Inferior parietal cortex (tissue), 1 donor: Measurements from ENCODE around the gene NKD1.

Experiments used
- DNase-seq: peaks from one replicate; pipeline ENCODE4 v3.0.0-alpha.2; 2016; ENCODE audit errors: extremely low spot score

NKD1 gene

DNA sequence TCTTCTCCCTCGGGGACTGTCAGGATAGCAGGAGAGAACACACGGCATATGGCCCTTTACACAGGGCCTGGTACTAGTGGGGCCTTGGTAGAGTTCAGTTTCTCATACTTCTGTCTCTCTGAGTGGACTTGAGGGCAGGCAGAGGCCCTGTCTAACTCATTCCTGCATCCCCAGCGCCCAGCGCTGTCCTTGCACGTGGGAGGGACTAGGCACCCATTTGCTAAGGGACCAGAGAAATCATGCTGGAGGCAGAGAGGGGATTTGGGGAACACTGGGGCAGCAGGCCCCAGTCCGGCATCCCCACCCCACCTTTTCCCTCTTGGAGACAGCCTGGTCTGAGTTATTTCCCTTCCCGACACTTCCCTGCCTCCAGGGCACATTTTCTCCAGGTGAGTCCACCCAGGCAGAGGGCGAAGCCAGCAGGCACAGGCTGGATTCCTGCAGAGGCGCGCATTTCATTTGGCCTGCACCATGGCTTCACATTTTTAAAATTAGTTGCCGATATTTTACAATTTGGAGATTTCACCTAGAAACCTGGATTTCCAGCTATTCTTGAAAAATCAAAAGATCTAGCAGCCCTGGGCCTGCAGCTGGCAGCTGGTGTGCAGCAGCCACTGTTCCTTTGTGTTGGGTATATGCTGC, 9.7 kb upstream of the NKD1 start:
- no peak for DNase-seq

DNA sequence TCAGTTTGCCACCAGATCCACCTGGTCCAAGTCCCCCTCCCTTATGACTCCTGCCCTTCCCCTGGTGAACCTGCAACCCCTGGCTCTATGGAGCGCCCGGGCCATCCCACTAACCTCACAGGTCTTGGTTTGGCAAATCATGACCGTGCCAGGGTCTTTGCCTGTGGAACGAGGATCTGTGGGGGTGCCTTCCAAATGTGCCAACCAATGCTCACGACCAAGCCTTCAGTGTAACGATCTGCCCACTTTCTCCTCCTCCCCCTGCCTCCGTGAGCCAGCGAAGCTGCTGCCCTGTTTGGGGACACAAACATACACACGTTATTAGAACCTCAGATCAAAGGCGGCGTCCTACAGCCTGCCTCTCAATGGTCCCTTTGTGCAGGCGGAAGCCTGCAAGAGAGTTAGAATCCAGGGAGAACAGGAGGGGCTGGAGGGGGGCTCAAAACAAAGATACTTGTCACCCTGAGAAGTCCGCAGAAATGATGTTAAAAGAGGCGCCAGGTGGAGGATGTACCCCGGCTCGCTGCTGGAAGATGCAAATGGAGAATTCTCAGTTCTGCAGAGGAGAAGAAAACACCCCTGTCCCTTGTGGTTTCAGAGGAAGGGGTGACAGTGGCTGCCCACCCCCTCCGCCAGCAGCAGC, 9.0 kb upstream of the NKD1 start:
- no peak for DNase-seq

DNA sequence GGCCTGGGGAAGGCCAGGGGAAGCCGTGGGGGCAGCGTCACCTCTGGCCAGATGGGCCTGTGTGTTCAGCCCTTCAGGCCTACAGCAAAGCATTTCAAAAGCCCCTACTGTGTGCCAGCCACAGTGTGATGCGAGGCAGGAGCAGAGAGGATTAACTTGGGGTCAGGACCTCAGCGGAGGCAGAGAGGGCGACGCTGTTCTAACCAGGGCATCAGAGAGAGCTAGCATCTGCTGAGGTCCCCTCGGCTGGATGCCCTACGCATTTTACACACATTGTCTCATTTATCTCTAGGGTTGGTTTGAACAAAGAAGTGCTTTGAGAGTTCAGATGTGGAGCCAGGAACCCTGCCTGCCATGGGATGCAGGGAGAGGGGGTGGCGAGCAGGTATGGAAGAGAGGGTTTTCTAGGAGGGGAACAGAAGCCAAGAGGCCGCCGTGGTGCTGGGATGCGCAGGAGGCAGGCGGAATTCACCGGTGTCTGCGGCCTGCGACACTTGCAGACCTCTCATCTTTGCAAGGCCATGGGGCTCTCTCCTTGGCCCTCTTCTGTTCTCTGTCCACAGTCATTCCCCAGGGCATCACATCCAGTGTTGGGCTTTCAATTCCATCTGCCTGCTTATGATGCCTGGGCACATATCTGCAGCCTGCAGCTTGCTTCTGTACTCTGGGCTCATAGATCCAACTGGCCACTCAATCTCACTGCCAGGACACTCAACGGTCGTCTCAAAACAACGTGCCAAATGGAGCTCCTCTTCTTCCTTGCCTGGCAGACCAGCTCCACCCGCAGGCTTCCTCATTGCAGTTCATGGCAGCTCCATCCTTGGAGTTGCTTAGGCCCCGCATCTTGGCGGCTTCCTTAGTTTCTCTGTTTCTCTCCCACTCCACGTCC, 8.1 kb upstream of the NKD1 start:
- peak; percentile 51 for DNase-seq

DNA sequence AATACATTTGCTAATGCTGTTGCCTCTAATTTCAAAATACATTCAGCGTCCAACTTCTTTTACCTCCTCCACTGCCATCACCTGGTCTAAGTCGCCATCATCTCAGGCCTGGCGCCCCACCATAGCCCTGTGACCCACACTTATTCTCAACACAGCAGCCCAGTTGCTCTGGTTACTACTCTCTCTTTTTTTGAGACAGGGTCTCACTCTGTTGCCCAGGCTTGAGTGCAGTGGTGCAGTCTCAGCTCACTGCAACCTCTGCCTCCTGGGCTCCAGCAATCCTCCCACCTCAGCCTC, 7.5 kb upstream of the NKD1 start:
- no peak for DNase-seq

DNA sequence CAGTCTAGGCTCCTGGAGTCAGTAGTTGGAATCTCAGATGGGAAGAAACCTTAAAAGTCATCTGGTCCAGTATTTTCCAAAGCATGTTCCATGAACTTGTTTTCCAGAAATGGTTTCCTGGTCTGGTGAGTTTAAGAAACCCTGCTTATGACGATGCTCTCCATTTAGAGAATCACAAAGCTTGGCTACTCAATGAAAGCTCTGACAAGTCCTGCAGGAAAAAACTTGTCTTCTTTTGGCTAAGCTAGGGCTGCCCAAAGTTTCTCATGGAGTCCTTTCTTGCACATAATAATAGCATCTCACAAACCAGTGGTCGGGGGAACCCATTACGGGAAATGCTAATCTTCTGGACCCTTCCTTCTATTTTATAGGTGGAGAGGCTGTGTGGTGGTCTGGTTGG, 5.5 kb upstream of the NKD1 start:
- DNase-seq: no peak

GRCh38 chr16:50546125-50546524, 2.1 kb upstream of the NKD1 start:
- DNase-seq: no peak

DNA sequence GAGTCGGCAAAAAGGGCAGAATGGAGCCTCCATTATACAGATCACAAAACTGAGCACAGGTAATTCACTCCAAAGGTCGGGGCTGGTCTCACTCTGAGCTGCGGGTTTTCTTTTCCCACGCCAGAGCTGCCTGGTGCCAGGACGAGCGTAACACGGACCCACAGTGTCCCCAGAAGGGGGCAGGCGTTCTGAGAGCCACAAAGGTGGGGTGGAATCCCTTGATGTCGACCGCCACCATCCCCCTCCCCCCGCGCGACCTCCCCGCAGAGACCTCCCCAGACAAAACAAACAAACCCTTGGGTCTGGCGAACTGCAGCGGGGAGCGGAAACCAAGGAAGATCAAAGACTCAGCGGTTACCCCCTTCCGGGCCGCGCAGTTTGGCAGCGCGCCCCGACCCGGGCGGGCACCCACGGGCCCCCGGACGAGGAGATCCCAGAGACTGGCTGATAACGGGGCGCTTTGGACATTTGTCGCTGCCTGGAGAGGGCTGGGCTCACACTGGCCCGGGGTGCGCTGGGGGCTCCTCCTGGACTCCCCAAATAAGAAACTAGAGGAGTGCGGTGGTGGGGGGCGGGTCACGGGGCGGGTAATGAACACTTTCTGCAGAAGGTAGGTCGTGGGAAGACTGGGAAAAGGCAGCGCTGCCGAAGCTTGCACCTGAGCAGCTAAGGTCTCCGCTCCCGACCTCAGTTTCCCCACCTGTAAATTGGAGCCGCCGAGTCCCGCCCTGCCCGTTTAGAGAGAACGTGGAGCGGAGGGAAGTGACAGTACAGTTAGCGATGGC, 664 bp upstream of the NKD1 start:
- DNase-seq: no peak

GRCh38 chr16:50548909-50549560, 839 bp downstream of the NKD1 start:
- no peak for DNase-seq

GRCh38 chr16:50549561-50549915, 1.3 kb downstream of the NKD1 start:
- DNase-seq: no peak

- no peak for DNase-seq
Observed at GRCh38 chr16:50550035-50550434, 1.8 kb downstream of the NKD1 start.

DNA sequence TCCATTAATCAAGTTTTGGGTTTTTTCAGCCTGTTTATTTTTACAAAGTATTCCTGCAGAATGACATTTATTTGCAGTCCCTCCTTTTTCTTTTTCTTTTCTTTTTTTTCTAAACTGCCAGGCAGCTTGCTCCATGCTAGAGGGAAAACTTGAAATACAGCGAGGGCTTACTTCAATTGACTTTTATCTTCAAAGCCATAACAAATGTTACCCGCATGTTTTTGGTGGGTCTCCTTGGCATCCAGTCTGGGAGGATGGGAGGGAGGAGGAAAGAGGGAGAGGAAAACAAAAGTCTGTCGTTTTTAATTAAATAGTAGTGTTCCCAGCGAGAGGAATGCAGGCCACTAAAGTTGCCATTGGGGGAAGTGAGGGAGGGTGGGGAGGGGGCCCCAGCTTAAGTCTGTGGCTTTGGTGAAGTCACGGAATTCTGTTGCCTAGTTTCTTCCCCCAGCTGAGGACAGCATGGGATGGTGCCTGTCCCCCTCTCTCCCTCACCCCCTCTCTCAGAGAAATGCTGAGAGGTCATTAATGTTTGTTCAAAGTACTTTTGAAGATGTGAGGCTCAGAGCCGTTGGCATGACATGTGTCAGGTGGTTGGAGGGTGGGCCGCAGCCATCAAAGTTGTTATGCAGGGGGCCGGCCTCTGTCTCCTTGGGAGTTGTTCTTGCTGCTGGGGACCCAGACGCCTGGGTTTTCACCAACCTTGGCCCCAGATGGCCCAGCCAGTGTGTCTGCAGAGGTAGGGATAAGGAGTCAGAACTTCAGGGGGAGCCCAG, 2.9 kb downstream of the NKD1 start:
- no peak for DNase-seq

DNA sequence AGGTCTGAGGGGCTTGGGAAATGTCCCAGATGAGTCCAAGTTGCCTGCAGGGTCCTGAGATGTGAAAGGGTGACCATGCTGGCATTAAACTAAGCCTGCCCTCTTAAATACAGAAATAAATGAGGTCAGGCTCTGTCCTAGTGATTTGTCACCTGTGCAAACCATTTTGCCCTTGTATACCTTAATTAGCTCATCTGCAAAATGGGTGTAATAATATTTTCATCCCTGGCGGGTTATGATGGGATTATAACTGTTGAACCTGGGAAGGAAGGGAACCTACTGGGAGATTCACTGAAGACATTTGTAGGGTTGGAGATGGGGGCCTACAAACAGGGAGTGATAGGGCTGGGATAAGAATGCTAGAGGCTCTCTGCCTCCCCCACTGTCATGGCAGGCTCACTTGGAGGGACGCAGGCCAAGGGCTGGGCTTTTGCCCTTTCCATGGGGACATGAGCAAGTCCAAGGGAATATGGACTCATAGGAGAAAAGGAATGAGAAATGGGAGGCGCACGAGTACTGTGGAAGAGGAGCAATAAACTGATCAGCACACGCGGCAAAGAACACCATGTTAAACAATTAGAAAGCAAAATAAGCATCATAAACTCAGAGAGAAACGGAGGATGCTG, 4.4 kb downstream of the NKD1 start:
- DNase-seq: no peak

DNA sequence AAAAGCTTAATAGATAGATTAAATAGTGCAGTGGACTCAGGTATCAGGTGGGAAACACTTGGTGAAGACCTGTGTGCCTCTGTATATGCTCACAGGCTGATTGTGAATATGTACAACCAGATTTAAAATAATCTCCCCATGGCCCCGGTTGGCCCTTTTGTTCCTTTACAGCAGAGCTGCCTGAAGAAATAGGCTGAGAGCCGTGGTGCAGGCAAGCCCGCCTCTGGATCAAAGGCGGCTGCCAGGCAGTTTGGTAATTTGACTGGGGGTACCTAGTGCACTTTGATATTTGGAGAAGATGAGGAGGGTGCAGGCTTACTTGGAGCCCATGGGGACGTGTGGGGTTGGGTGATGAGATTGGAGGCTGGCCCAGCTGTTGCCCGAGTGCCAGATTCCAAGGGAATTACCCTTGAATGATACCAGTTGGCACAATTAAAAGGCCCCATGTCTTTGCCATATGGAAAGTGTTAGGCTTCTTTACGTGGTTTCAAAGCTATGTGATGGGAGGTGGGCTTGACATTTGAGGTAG, 5.0 kb downstream of the NKD1 start:
- DNase-seq: no peak

GRCh38 chr16:50553731-50554360, 5.7 kb downstream of the NKD1 start:
- DNase-seq: no peak

DNA sequence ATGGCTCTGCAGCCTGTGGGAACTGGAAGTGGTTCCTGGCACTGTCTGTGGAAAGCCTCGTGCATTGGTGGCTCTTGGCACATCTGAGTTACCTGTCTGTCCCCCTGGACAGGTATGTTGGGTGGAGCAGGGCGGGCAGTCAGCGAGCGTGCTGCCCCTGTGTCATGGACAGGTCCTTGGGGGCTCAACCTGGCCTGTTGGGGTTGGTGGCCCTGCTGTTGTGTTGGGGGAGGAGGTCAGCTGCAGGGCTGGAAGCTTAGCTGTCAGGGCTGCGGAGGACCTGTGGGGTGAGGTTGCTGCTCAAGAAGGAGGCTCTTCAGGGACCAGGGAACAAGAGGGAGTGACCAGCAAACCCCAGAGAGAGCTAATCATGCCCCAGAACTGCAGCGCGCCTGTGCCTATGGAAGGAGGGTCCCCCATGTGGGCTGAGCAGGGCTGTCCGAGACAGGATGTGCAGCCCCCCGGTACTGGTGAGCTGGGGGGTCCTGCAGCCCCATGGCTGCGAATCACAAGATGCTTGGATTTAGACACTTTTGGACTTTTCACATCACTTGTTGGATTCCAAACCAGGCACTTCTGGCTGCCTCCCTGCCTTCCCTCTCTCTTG, 7.2 kb downstream of the NKD1 start:
- no peak for DNase-seq

GRCh38 chr16:50555952-50556673, 7.9 kb downstream of the NKD1 start:
- DNase-seq: no peak

DNA sequence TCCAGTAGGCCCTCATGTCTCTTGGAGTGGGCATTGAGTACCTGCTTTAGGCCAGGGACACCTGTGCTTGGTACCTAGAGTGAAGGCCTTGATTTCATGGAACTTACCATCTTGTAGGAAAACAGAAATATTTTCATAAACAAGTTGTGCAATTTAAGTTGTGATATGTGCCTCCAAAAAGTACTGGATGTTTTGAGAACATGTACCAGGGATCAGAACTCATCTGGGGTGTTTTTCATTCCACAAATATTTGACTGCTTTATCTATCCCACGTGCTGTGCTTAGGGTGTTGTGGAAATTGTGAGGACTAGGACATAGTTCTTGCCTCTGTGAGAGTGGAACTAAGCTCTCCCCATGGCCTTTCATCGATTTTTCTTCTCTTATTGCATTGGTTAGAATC, 8.8 kb downstream of the NKD1 start:
- no peak for DNase-seq

GRCh38 chr16:50558913-50559312, 10.7 kb downstream of the NKD1 start:
- DNase-seq: no peak

GRCh38 chr16:50559342-50559741, 11.1 kb downstream of the NKD1 start:
- no peak for DNase-seq
